ENCODE results near the gene UTP20. TPM values are rescaled to one million over a fixed set of nuclear protein-coding genes. Genes with fewer than 3 reads are reported as not detected.

The UTP20 gene
- total and polyA plus RNA-seq, 2 donors (not counting 1 experiment from before 2014, with no cell fraction given), result 3.0 to 19.7 TPM

DNA sequence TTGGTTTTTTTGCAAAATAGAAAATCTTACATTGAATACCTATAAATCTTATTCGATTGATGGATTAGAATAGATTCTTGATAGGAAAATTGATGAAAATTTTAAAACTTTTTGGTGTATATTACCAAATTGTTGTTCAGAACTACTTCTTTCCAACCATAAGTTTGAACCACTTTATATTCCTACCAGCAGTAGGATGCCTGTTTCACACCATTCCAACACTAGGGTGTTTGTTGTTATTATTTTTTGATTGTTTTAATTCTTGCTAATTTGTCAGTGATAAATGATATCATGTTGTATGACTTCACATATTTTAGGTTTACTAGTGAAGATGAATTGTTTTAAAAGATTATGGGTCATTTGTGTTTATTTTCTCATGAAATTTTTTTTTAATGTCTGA lies 43.4 kb downstream of the UTP20 start:
- no peaks in the 10 kb centered on the region for H3K79me2 ChIP-seq (ENCODE audit: control insufficient read depth, insufficient read depth, low read length)
- POLR2A ChIA-PET, result no interaction called here
- DNase-seq (no peak), ATAC-seq (ENCODE audit: low read depth) (no peak)
- Mint-ChIP-seq H3K27me3 (no peaks in the 10 kb centered on the region), H3K4me3 (no peak overlapping the region), H3K27ac (no peak overlapping the region), H3K4me1 (no peaks in the 10 kb centered on the region), H3K9me3 (ENCODE audit: insufficient read depth) (no peaks in the 10 kb centered on the region)
- no peaks in the 10 kb centered on the region for H3K27me3 ChIP-seq (replicated peaks in 1 of 4; ENCODE audit: control extremely low read depth in 1 of 4, control insufficient read depth in 3 of 4, insufficient read depth in 4 of 4, low read length in 3 of 4)
- H2AFZ ChIP-seq (ENCODE audit: insufficient read depth, low read depth, low read length, poor library complexity, severe bottlenecking), result no peak overlapping the region
- H3K4me2 ChIP-seq (replicated peaks; ENCODE audit: low read depth, low read length, poor library complexity, severe bottlenecking), result no peak overlapping the region
- intact Hi-C loops (cut with micrococcal nuclease), result no loop called here
- H4K20me1 ChIP-seq (ENCODE audit: control insufficient read depth, insufficient read depth, low read length, poor library complexity, severe bottlenecking), result no peaks in the 10 kb centered on the region
- H3K4me1 ChIP-seq (ENCODE audit: control insufficient read depth in 2 of 2, insufficient read depth in 2 of 2, low read length in 2 of 2), result no peaks in the 10 kb centered on the region
- no peak overlapping the region for H3K9ac ChIP-seq (ENCODE audit: low read length)
- H3K36me3 ChIP-seq (replicated peaks in 1 of 2; ENCODE audit: control extremely low read depth in 1 of 2, control insufficient read depth in 1 of 2, extremely low read depth in 1 of 2, insufficient read depth in 2 of 2, low read length in 1 of 2), result peaks cover 2 to 37% of the 10 kb centered on the region in 2 experiments
- no peak for TF ChIP-seq EZH2 (IDR thresholded peaks at IDR 0.05; ENCODE audit: borderline replicate concordance, insufficient read depth, low read depth, low read length, poor library complexity, severe bottlenecking)
- H3K9me3 ChIP-seq (ENCODE audit: control extremely low read depth in 1 of 3, control insufficient read depth in 2 of 3, insufficient read depth in 1 of 3, low read length in 2 of 3), result no peaks in the 10 kb centered on the region
- H3K4me3 ChIP-seq (ENCODE audit: control extremely low read depth in 1 of 5, extremely low read depth in 1 of 5, insufficient read depth in 1 of 5, low read depth in 2 of 5, low read length in 4 of 5), result no peak overlapping the region
- CTCF ChIA-PET, result interaction anchor here (0.7 to 2.8 kb wide), 3 partner anchors 13 to 1088 kb away, joined by 3 to 8 read pairs (median 3); partner anchors contain the start of gene ARL1
- WGBS (ENCODE audit: insufficient coverage), result no CpG with 5 or more reads among the region's 1 CpG
- H3K27ac ChIP-seq (ENCODE audit: low read length in 2 of 2), result no peak overlapping the region

DNA sequence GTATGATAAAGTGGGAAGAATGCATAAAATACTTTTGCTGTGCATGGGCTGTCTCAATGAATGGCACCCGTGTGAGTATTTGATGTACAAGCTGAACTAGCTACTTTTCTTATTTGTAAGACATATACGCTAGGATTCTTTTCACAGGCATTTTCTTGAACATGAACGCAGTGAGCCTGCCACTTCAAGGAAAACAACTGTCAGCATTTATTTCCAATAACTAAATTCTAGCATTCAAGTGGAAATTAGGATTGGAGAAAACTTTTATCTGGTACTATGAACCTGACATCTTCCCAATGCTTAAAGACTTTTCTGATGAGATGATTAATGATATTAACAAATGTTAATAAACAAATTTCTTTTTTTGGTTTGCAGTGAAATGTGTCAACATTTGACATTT lies 45.7 kb downstream of the UTP20 start:
- H3K27me3 Mint-ChIP-seq, result no peaks in the 10 kb centered on the region
- H3K4me3 Mint-ChIP-seq, result no peak overlapping the region
- Histone ChIP-seq H3K9ac (ENCODE audit: low read length) (no peak overlapping the region), H3K36me3 (replicated peaks in 1 of 2; ENCODE audit: control extremely low read depth in 1 of 2, control insufficient read depth in 1 of 2, extremely low read depth in 1 of 2, insufficient read depth in 2 of 2, low read length in 1 of 2) (peaks cover 2 to 44% of the 10 kb centered on the region in 2 experiments), H3K79me2 (ENCODE audit: control insufficient read depth, insufficient read depth, low read length) (no peaks in the 10 kb centered on the region), H2AFZ (ENCODE audit: insufficient read depth, low read depth, low read length, poor library complexity, severe bottlenecking) (no peak overlapping the region), H3K4me2 (replicated peaks; ENCODE audit: low read depth, low read length, poor library complexity, severe bottlenecking) (no peak overlapping the region), H3K27ac (ENCODE audit: low read length in 2 of 2) (no peak overlapping the region), H4K20me1 (ENCODE audit: control insufficient read depth, insufficient read depth, low read length, poor library complexity, severe bottlenecking) (no peaks in the 10 kb centered on the region), H3K4me1 (ENCODE audit: control insufficient read depth in 2 of 2, insufficient read depth in 2 of 2, low read length in 2 of 2) (no peaks in the 10 kb centered on the region), H3K4me3 (ENCODE audit: control extremely low read depth in 1 of 5, extremely low read depth in 1 of 5, insufficient read depth in 1 of 5, low read depth in 2 of 5, low read length in 4 of 5) (no peak overlapping the region), H3K27me3 (replicated peaks in 1 of 4; ENCODE audit: control extremely low read depth in 1 of 4, control insufficient read depth in 3 of 4, insufficient read depth in 4 of 4, low read length in 3 of 4) (no peaks in the 10 kb centered on the region), H3K9me3 (ENCODE audit: control extremely low read depth in 1 of 3, control insufficient read depth in 2 of 3, insufficient read depth in 1 of 3, low read length in 2 of 3) (no peaks in the 10 kb centered on the region)
- no peak overlapping the region for H3K27ac Mint-ChIP-seq
- ChIA-PET CTCF (interaction anchor here (2.8 kb wide), 1 partner anchor 11 kb away, joined by 8 read pairs; no protein-coding TSS in a partner anchor), POLR2A (no interaction called here)
- DNase-seq, result no peak
- no CpG with 5 or more reads among the region's 3 CpGs for WGBS (ENCODE audit: insufficient coverage)
- H3K4me1 Mint-ChIP-seq, result no peaks in the 10 kb centered on the region
- intact Hi-C loops (cut with micrococcal nuclease), result no loop called here
- TF ChIP-seq, protein P1, sequence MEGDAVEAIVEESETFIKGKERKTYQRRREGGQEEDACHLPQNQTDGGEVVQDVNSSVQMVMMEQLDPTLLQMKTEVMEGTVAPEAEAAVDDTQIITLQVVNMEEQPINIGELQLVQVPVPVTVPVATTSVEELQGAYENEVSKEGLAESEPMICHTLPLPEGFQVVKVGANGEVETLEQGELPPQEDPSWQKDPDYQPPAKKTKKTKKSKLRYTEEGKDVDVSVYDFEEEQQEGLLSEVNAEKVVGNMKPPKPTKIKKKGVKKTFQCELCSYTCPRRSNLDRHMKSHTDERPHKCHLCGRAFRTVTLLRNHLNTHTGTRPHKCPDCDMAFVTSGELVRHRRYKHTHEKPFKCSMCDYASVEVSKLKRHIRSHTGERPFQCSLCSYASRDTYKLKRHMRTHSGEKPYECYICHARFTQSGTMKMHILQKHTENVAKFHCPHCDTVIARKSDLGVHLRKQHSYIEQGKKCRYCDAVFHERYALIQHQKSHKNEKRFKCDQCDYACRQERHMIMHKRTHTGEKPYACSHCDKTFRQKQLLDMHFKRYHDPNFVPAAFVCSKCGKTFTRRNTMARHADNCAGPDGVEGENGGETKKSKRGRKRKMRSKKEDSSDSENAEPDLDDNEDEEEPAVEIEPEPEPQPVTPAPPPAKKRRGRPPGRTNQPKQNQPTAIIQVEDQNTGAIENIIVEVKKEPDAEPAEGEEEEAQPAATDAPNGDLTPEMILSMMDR (IDR thresholded peaks at IDR 0.05), result no peak
- no peak for TF ChIP-seq EZH2 (IDR thresholded peaks at IDR 0.05; ENCODE audit: borderline replicate concordance, insufficient read depth, low read depth, low read length, poor library complexity, severe bottlenecking)
- ATAC-seq (ENCODE audit: low read depth), result no peak
- H3K9me3 Mint-ChIP-seq (ENCODE audit: insufficient read depth), result no peaks in the 10 kb centered on the region
